ENCODE results near the gene CRCP.

- TF ChIP-seq, protein P1, sequence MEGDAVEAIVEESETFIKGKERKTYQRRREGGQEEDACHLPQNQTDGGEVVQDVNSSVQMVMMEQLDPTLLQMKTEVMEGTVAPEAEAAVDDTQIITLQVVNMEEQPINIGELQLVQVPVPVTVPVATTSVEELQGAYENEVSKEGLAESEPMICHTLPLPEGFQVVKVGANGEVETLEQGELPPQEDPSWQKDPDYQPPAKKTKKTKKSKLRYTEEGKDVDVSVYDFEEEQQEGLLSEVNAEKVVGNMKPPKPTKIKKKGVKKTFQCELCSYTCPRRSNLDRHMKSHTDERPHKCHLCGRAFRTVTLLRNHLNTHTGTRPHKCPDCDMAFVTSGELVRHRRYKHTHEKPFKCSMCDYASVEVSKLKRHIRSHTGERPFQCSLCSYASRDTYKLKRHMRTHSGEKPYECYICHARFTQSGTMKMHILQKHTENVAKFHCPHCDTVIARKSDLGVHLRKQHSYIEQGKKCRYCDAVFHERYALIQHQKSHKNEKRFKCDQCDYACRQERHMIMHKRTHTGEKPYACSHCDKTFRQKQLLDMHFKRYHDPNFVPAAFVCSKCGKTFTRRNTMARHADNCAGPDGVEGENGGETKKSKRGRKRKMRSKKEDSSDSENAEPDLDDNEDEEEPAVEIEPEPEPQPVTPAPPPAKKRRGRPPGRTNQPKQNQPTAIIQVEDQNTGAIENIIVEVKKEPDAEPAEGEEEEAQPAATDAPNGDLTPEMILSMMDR (IDR thresholded peaks at IDR 0.05; ENCODE audit: low read length): no peak
- TF ChIP-seq EZH2 (optimal IDR thresholded peaks at IDR 0.05; ENCODE audit: low read depth, low read length): no peak
Measured at GRCh38 chr7:66198469-66198868, 83.8 kb downstream of the CRCP start.

All from MM.1S (cell line).